ENCODE results near the gene NLRP6. TPM values are rescaled to one million over a fixed set of nuclear protein-coding genes. Genes with fewer than 3 reads are reported as not detected.
A peak's percentile ranks its signal among the peaks of the same experiment; 100 is the strongest.

Gene NLRP6
- total RNA-seq, 2 donors from 2014 or later: 0.18 to 2.7 TPM

DNA sequence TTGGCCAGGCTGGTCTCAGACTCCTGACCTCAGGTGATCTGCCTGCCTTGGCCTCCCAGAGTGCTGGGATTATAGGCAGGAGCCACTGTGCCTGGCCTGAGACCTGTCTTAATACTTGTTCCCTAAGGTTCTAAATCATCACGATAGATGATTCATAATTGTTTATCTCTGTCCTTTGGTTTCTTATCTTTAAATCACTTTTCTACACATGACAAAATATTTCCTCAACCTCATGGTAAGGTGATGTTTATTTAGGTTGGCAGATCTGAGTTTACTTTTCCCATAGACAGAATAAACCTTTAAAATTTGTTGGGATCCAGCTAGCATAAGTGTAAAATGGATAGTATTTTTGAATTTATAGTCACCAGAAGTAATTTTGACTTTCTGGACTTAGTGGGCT is 37.9 kb upstream of the NLRP6 start:
- peaks cover 0 to 5% of the 10 kb centered on the region in 2 donors for H3K36me3 ChIP-seq
- TF ChIP-seq, protein P1, sequence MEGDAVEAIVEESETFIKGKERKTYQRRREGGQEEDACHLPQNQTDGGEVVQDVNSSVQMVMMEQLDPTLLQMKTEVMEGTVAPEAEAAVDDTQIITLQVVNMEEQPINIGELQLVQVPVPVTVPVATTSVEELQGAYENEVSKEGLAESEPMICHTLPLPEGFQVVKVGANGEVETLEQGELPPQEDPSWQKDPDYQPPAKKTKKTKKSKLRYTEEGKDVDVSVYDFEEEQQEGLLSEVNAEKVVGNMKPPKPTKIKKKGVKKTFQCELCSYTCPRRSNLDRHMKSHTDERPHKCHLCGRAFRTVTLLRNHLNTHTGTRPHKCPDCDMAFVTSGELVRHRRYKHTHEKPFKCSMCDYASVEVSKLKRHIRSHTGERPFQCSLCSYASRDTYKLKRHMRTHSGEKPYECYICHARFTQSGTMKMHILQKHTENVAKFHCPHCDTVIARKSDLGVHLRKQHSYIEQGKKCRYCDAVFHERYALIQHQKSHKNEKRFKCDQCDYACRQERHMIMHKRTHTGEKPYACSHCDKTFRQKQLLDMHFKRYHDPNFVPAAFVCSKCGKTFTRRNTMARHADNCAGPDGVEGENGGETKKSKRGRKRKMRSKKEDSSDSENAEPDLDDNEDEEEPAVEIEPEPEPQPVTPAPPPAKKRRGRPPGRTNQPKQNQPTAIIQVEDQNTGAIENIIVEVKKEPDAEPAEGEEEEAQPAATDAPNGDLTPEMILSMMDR (IDR thresholded peaks at IDR 0.05): no peak
- TF ChIP-seq POLR2AphosphoS5 (IDR thresholded peaks at IDR 0.05) (peak; percentile 85), POLR2A (IDR thresholded peaks at IDR 0.05) (no peak)
- 25% methylated on average over 1 of the region's 1 CpG for WGBS

DNA sequence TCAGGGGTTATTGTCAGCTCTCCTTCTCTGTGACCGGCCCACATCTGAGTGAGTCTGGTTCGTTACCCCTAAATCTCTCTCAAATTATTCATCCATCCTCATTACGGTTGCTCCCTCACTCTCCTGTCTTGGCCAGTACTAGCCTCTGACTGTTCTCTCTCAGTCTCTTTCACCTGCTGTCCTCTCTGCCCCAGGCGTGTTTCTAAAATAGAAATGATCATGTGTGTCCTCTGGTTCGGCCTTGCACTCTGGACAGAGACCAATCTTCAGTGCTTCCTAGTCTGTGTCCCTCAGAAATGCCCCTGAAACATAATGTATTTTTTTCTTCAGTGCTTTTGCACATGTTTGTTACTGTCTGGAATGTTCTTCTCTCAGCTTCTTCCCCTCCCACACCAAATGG is 36.6 kb upstream of the NLRP6 start:
- DNase-seq (ENCODE audit: low spot score): no peak
- Histone ChIP-seq H3K36me3 (peaks cover 0 to 5% of the 10 kb centered on the region in 2 donors), H3K9me3 (no peaks in the 10 kb centered on the region), H3K27me3 (replicated peaks; ENCODE audit: insufficient read depth) (no peaks in the 10 kb centered on the region), H3K27ac (peak overlapping the region; percentile 57 to 98), H3K4me3 (no peak overlapping the region), H3K4me1 (replicated peaks) (peaks cover 12% of the 10 kb centered on the region)
- whole genome bisulfite sequencing: 90% methylated on average over 5 of the region's 5 CpGs
- intact Hi-C loops (cut with DNase I): no loop called here
- TF ChIP-seq POLR2AphosphoS5 (IDR thresholded peaks at IDR 0.05): no peak
- TF ChIP-seq, protein P1 (IDR thresholded peaks at IDR 0.05): no peak
- TF ChIP-seq POLR2A (IDR thresholded peaks at IDR 0.05): no peak

More for the DNA sequence above, 37.9 kb upstream of the NLRP6 start:
- Histone ChIP-seq H3K4me3 (peak overlapping the region in 1 of 2 donors; percentile 1), H3K27me3 (replicated peaks; ENCODE audit: insufficient read depth) (no peaks in the 10 kb centered on the region), H3K4me1 (replicated peaks) (peaks cover 12% of the 10 kb centered on the region), H3K9me3 (no peaks in the 10 kb centered on the region), H3K27ac (peak overlapping the region; percentile 57 to 98)
- no peak for DNase-seq (ENCODE audit: low spot score)
- intact Hi-C loops (cut with DNase I): no loop called here

DNA sequence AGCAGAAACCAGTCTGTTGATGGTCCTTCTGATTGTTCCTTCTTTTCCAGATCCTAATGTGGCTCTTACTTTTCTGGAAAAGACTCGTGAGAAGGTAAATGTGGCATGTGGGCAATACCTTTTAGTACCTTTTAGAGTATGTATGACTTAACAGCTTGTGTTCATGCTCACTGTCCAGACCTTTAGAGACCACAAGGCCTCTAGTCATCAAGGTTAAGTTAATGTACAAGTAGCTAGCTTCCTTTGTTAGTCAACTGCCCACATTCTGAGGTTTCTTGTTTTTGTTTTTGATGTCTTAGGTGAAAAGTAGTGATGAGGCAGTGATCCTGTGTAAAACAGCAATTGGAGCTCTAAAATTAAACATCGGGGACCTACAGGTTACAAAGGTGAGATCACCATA is 33.8 kb upstream of the NLRP6 start:
- no peak for DNase-seq (ENCODE audit: low spot score)
- TF ChIP-seq, protein P1 (IDR thresholded peaks at IDR 0.05): no peak
- TF ChIP-seq POLR2A (IDR thresholded peaks at IDR 0.05) (no peak), POLR2AphosphoS5 (IDR thresholded peaks at IDR 0.05) (no peak)
- H3K4me3 ChIP-seq: no peak overlapping the region
- no peaks in the 10 kb centered on the region for H3K9me3 ChIP-seq
- WGBS: 94% methylated on average over 2 of the region's 2 CpGs
- no peaks in the 10 kb centered on the region for H3K27me3 ChIP-seq (replicated peaks; ENCODE audit: insufficient read depth)
- peaks cover 7 to 16% of the 10 kb centered on the region in 2 donors for H3K36me3 ChIP-seq
- peaks cover 8% of the 10 kb centered on the region for H3K4me1 ChIP-seq (replicated peaks)
- intact Hi-C loops (cut with DNase I): no loop called here
- no peak overlapping the region for H3K27ac ChIP-seq

DNA sequence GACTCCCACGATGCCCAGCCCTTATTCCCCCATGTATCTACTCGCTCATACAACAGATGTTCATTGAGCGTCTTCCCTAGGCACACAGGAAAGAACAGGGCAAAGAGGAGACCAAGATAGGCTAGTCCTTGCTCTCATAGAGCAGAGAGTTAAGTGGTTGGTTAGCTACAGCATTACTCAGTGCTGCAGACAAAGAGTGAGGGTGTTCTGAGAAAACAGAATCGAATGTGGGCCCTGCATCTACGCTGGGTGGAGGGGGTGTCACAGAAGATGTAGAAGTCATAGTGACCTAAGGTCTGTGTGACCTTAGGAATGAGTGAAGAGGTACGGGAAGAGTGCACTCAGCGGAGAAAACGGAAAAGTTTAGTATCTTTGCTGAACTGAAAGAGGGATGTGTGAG is 29.1 kb upstream of the NLRP6 start:
- Histone ChIP-seq H3K4me3 (no peak overlapping the region), H3K9me3 (no peaks in the 10 kb centered on the region), H3K4me1 (replicated peaks) (no peaks in the 10 kb centered on the region), H3K27ac (no peak overlapping the region), H3K36me3 (peaks cover 7 to 16% of the 10 kb centered on the region in 2 donors), H3K27me3 (replicated peaks; ENCODE audit: insufficient read depth) (no peaks in the 10 kb centered on the region)
- TF ChIP-seq POLR2AphosphoS5 (IDR thresholded peaks at IDR 0.05) (no peak), POLR2A (IDR thresholded peaks at IDR 0.05) (no peak)
- TF ChIP-seq, protein P1 (IDR thresholded peaks at IDR 0.05): no peak
- DNase-seq (ENCODE audit: low spot score): no peak
- intact Hi-C loops (cut with DNase I): no loop called here
- 89% methylated on average over 8 of the region's 8 CpGs for WGBS

DNA sequence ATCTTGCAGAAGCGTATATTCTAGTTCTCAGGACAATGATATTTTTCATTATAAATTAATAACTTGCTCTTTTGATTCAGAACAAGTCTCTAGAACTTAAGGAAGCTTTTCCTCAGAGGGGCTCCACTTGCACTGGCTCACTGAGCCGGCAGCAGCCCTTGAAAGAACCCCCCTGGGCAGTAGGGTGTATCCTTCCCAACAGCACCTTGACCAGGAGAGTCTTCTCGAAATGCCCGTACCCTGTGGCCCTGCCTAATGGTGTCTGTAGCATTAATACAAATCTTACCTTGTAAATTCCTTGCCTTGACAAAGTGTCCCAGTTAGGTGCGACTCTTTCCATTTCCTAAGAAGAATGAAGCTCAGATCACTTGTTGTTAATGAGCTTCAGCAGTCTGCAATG is 27.9 kb upstream of the NLRP6 start:
- intact Hi-C loops (cut with DNase I): no loop called here

More for the DNA sequence above, 27.9 kb upstream of the NLRP6 start:
- no peak overlapping the region for H3K27ac ChIP-seq
- no peak overlapping the region for H3K4me3 ChIP-seq
- H3K27me3 ChIP-seq (replicated peaks; ENCODE audit: insufficient read depth): no peaks in the 10 kb centered on the region
- peaks cover 7 to 12% of the 10 kb centered on the region in 2 donors for H3K36me3 ChIP-seq
- H3K4me1 ChIP-seq (replicated peaks): no peaks in the 10 kb centered on the region
- DNase-seq (ENCODE audit: low spot score): no peak
- WGBS: 79% methylated on average over 5 of the region's 5 CpGs
- H3K9me3 ChIP-seq: no peaks in the 10 kb centered on the region
- TF ChIP-seq, protein P1 (IDR thresholded peaks at IDR 0.05): no peak
- TF ChIP-seq POLR2A (IDR thresholded peaks at IDR 0.05) (no peak), POLR2AphosphoS5 (IDR thresholded peaks at IDR 0.05) (no peak)
